ENCODE data around the gene CALHM1. TPM values are rescaled to one million over a fixed set of nuclear protein-coding genes. Genes with fewer than 3 reads are reported as not detected.

Gene CALHM1
- total and polyA plus RNA-seq, 2 of the 8 experiments (the other 6 are each of a cell fraction or from before 2014, with no cell fraction given), result 0.29 to 0.34 TPM

DNA sequence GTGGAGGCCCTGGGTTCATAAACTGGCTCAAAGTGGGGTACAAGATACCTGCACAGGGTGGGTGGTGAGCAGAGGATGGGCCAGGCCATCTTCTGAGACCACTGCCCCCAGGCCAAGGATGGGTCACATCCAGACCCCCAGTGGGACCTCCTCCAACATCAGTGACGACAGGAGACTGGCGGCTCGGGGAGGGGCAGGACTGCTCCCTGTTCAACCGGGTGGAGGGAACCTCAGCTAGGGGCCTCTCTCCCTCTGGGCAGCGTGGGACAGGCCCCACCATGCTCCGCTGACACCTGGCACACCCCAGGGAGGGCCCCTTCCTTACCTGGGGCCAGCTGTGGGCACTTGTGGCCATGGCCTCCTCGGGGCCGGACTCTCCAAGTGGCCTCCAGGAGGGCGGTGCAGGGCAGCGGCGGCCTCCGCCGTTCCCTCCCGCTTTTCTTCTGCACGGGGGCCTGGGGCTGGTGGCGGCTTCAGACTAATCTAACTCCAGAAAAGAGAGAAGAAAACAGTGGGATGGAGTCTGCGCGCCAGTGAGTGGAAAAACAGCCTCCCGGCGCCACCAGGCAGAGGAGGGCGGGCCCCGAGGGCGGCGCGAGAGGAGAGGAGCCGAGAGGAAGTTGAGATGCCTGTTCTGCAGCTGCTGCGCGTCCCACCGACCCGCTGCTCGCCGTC lies 6.7 kb downstream of the CALHM1 start, which contains the start of gene CALHM2 (continued):
- TF ChIP-seq, protein P1, sequence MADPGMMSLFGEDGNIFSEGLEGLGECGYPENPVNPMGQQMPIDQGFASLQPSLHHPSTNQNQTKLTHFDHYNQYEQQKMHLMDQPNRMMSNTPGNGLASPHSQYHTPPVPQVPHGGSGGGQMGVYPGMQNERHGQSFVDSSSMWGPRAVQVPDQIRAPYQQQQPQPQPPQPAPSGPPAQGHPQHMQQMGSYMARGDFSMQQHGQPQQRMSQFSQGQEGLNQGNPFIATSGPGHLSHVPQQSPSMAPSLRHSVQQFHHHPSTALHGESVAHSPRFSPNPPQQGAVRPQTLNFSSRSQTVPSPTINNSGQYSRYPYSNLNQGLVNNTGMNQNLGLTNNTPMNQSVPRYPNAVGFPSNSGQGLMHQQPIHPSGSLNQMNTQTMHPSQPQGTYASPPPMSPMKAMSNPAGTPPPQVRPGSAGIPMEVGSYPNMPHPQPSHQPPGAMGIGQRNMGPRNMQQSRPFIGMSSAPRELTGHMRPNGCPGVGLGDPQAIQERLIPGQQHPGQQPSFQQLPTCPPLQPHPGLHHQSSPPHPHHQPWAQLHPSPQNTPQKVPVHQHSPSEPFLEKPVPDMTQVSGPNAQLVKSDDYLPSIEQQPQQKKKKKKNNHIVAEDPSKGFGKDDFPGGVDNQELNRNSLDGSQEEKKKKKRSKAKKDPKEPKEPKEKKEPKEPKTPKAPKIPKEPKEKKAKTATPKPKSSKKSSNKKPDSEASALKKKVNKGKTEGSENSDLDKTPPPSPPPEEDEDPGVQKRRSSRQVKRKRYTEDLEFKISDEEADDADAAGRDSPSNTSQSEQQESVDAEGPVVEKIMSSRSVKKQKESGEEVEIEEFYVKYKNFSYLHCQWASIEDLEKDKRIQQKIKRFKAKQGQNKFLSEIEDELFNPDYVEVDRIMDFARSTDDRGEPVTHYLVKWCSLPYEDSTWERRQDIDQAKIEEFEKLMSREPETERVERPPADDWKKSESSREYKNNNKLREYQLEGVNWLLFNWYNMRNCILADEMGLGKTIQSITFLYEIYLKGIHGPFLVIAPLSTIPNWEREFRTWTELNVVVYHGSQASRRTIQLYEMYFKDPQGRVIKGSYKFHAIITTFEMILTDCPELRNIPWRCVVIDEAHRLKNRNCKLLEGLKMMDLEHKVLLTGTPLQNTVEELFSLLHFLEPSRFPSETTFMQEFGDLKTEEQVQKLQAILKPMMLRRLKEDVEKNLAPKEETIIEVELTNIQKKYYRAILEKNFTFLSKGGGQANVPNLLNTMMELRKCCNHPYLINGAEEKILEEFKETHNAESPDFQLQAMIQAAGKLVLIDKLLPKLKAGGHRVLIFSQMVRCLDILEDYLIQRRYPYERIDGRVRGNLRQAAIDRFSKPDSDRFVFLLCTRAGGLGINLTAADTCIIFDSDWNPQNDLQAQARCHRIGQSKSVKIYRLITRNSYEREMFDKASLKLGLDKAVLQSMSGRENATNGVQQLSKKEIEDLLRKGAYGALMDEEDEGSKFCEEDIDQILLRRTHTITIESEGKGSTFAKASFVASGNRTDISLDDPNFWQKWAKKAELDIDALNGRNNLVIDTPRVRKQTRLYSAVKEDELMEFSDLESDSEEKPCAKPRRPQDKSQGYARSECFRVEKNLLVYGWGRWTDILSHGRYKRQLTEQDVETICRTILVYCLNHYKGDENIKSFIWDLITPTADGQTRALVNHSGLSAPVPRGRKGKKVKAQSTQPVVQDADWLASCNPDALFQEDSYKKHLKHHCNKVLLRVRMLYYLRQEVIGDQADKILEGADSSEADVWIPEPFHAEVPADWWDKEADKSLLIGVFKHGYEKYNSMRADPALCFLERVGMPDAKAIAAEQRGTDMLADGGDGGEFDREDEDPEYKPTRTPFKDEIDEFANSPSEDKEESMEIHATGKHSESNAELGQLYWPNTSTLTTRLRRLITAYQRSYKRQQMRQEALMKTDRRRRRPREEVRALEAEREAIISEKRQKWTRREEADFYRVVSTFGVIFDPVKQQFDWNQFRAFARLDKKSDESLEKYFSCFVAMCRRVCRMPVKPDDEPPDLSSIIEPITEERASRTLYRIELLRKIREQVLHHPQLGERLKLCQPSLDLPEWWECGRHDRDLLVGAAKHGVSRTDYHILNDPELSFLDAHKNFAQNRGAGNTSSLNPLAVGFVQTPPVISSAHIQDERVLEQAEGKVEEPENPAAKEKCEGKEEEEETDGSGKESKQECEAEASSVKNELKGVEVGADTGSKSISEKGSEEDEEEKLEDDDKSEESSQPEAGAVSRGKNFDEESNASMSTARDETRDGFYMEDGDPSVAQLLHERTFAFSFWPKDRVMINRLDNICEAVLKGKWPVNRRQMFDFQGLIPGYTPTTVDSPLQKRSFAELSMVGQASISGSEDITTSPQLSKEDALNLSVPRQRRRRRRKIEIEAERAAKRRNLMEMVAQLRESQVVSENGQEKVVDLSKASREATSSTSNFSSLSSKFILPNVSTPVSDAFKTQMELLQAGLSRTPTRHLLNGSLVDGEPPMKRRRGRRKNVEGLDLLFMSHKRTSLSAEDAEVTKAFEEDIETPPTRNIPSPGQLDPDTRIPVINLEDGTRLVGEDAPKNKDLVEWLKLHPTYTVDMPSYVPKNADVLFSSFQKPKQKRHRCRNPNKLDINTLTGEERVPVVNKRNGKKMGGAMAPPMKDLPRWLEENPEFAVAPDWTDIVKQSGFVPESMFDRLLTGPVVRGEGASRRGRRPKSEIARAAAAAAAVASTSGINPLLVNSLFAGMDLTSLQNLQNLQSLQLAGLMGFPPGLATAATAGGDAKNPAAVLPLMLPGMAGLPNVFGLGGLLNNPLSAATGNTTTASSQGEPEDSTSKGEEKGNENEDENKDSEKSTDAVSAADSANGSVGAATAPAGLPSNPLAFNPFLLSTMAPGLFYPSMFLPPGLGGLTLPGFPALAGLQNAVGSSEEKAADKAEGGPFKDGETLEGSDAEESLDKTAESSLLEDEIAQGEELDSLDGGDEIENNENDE (IDR thresholded peaks at IDR 0.05; ENCODE audit: insufficient replicate concordance, low read length), result no peak
- no peak for TF ChIP-seq TAF7 (optimal IDR thresholded peaks at IDR 0.05; ENCODE audit: borderline replicate concordance, low read depth, low read length)
- no peak for TF ChIP-seq GTF2F1 (IDR thresholded peaks at IDR 0.05; ENCODE audit: borderline replicate concordance, low read depth, low read length)
- TF ChIP-seq, protein P2, sequence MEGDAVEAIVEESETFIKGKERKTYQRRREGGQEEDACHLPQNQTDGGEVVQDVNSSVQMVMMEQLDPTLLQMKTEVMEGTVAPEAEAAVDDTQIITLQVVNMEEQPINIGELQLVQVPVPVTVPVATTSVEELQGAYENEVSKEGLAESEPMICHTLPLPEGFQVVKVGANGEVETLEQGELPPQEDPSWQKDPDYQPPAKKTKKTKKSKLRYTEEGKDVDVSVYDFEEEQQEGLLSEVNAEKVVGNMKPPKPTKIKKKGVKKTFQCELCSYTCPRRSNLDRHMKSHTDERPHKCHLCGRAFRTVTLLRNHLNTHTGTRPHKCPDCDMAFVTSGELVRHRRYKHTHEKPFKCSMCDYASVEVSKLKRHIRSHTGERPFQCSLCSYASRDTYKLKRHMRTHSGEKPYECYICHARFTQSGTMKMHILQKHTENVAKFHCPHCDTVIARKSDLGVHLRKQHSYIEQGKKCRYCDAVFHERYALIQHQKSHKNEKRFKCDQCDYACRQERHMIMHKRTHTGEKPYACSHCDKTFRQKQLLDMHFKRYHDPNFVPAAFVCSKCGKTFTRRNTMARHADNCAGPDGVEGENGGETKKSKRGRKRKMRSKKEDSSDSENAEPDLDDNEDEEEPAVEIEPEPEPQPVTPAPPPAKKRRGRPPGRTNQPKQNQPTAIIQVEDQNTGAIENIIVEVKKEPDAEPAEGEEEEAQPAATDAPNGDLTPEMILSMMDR (IDR thresholded peaks at IDR 0.05; ENCODE audit: control extremely low read depth in 1 of 3, insufficient read depth in 1 of 3, low read depth in 1 of 3, low read length in 3 of 3), result no peak
- 0 out of 4 replicates have a peak, but pooled peaks of 1 of the 2 experiments have one; percentile 35 for TF ChIP-seq SIN3A (conservative IDR thresholded peaks at IDR 0.05 in 1 of 2, IDR thresholded peaks at IDR 0.05 in 1 of 2; ENCODE audit: low read depth in 1 of 2, low read length in 2 of 2)
- no peak for TF ChIP-seq POLR2A (IDR thresholded peaks at IDR 0.05; ENCODE audit: control extremely low read depth in 1 of 2, low read depth in 2 of 2, low read length in 2 of 2)
- no peak for TF ChIP-seq SP4 (IDR thresholded peaks at IDR 0.05; ENCODE audit: low read length)
- no peak for TF ChIP-seq MAFK (IDR thresholded peaks at IDR 0.05; ENCODE audit: low read depth, low read length)

Data from H1 (cell line).